ENCODE results near the gene PIR. TPM values are rescaled to one million over a fixed set of nuclear protein-coding genes. Genes with fewer than 3 reads are reported as not detected.

The PIR gene
- total and polyA plus RNA-seq, 9 of the 15 experiments (the other 6 are each of a cell fraction or from before 2014, with no cell fraction given): 7.5 to 29.8 (median 11.5) TPM

- intact Hi-C loops (cut with micrococcal nuclease) (loop anchor here (5.0 kb wide), 1 partner anchor 142 kb away; no protein-coding TSS in a partner anchor), in situ Hi-C loops (cut with MboI) (no loop called here)
- H2AFZ ChIP-seq (ENCODE audit: low read depth, low read length): no peak overlapping the region
- H3K36me3 ChIP-seq (ENCODE audit: control insufficient read depth, insufficient read depth, low read length): no peaks in the 10 kb centered on the region; the same call in 2 of the 3 replicates
- H3K4me1 ChIP-seq (replicated peaks in 1 of 2; ENCODE audit: control insufficient read depth in 2 of 2, insufficient read depth in 2 of 2, low read length in 2 of 2): peaks cover 0 to 21% of the 10 kb centered on the region in 2 experiments; a peak in 3 of 5 replicates
- ATAC-seq (no peak), DNase-seq (ENCODE audit: extremely low read depth in 1 of 4, low spot score in 3 of 4) (no peak), FAIRE-seq (no peak)
- no peak overlapping the region for H3K9ac ChIP-seq (ENCODE audit: insufficient read depth in 1 of 2, low read depth in 2 of 2, low read length in 2 of 2)
- ChIA-PET POLR2A (no interaction called here), CTCF (ENCODE audit: low intra/inter-chr PET ratio) (no interaction called here)
- WGBS (ENCODE audit: insufficient coverage, low coverage, missing lambda C conversion rate): 59% methylated on average over 3 of the region's 3 CpGs
- no peaks in the 10 kb centered on the region for H3K9me1 ChIP-seq (ENCODE audit: control insufficient read depth, insufficient read depth, low read length)
- H3K27me3 ChIP-seq (ENCODE audit: control insufficient read depth in 2 of 2, insufficient read depth in 2 of 2, low read length in 2 of 2): no peaks in the 10 kb centered on the region
- H3K4me2 ChIP-seq (ENCODE audit: insufficient read depth, low read length): no peak overlapping the region
- no TSS peak for BruUV-seq (replicated peaks)
- no peaks in the 10 kb centered on the region for H4K20me1 ChIP-seq (replicated peaks; ENCODE audit: control insufficient read depth, insufficient read depth, low read length)
- peaks cover 2% of the 10 kb centered on the region; the same call in 1 of the 2 replicates for H3K9me3 ChIP-seq (replicated peaks; ENCODE audit: control insufficient read depth, insufficient read depth, low read depth, low read length)
- no peak overlapping the region for H3K4me3 ChIP-seq
- TF ChIP-seq RAD21 (CRISPR knock-in tag; conservative IDR thresholded peaks at IDR 0.05 in 1 of 2, IDR thresholded peaks at IDR 0.05 in 1 of 2): no peak
- no peak for TF ChIP-seq GATAD2B (IDR thresholded peaks at IDR 0.05; ENCODE audit: borderline replicate concordance)
- TF ChIP-seq CGGBP1 (CRISPR knock-in tag; IDR thresholded peaks at IDR 0.05): no peak
- TF ChIP-seq KHSRP (IDR thresholded peaks at IDR 0.05): no peak
- no peaks in the 10 kb centered on the region for H3K79me2 ChIP-seq (ENCODE audit: control insufficient read depth, insufficient read depth, low read length)
- no peak overlapping the region for H3K27ac ChIP-seq (ENCODE audit: extremely low read depth, low read depth, low read length)
These were observed 6.8 kb upstream of the PIR start for GRCh38 chrX:15499976-15500375.

DNA sequence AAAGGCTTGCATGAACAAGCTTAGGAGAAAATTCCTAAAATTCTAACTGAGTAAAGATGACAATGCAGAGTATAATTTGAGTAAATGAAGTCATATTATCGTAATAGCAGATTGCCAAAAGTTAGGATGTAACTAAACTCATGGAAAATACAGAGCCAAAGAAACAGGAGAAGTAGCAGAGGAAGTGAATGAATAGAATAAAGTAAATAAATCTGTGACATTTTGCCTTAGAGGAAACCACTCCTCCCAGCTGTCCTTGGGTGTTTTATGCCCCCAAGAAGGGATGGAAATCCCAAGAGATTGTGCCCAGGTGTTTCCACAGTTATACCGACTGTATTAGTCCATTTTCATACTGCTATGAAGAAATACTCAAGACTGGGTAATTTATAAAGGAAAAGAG is 5.6 kb upstream of the PIR start:
- no TSS peak for BruUV-seq (replicated peaks)
- no peak overlapping the region for H3K4me2 ChIP-seq (ENCODE audit: insufficient read depth, low read length)
- intact Hi-C loops (cut with micrococcal nuclease) (loop anchor here (1.0 to 5.0 kb wide), 4 partner anchors 27 to 144 kb away; no protein-coding TSS in a partner anchor), in situ Hi-C loops (cut with MboI) (no loop called here)
- no peak for TF ChIP-seq ZEB2 (IDR thresholded peaks at IDR 0.05)
- no peak for TF ChIP-seq ZNF695 (CRISPR knock-in tag; IDR thresholded peaks at IDR 0.05)
- no peak overlapping the region for H2AFZ ChIP-seq (ENCODE audit: low read depth, low read length)
- DNase-seq (ENCODE audit: extremely low read depth in 1 of 4, low spot score in 3 of 4) (no peak), FAIRE-seq (no peak), ATAC-seq (no peak)
- WGBS (ENCODE audit: insufficient coverage, low coverage, missing lambda C conversion rate): 87% methylated on average over 2 of the region's 2 CpGs
- H3K27ac ChIP-seq (ENCODE audit: extremely low read depth, low read depth, low read length): no peak overlapping the region
- no peaks in the 10 kb centered on the region; the same call in 2 of the 3 replicates for H3K36me3 ChIP-seq (ENCODE audit: control insufficient read depth, insufficient read depth, low read length)
- no peaks in the 10 kb centered on the region for H3K27me3 ChIP-seq (ENCODE audit: control insufficient read depth in 2 of 2, insufficient read depth in 2 of 2, low read length in 2 of 2)
- no peaks in the 10 kb centered on the region for H4K20me1 ChIP-seq (replicated peaks; ENCODE audit: control insufficient read depth, insufficient read depth, low read length)
- H3K79me2 ChIP-seq (ENCODE audit: control insufficient read depth, insufficient read depth, low read length): no peaks in the 10 kb centered on the region
- no peaks in the 10 kb centered on the region for H3K9me1 ChIP-seq (ENCODE audit: control insufficient read depth, insufficient read depth, low read length)
- no peak overlapping the region for H3K9ac ChIP-seq (ENCODE audit: insufficient read depth in 1 of 2, low read depth in 2 of 2, low read length in 2 of 2)
- no peak overlapping the region for H3K4me3 ChIP-seq
- peaks cover 2% of the 10 kb centered on the region; the same call in 1 of the 2 replicates for H3K9me3 ChIP-seq (replicated peaks; ENCODE audit: control insufficient read depth, insufficient read depth, low read depth, low read length)
- ChIA-PET CTCF (ENCODE audit: low intra/inter-chr PET ratio) (interaction anchor here (1.6 kb wide), 1 partner anchor 68 kb away, joined by 3 read pairs; no protein-coding TSS in a partner anchor), POLR2A (no interaction called here)
- peaks cover under 1 to 17% of the 10 kb centered on the region in 2 experiments; a peak in 3 of 5 replicates for H3K4me1 ChIP-seq (replicated peaks in 1 of 2; ENCODE audit: control insufficient read depth in 2 of 2, insufficient read depth in 2 of 2, low read length in 2 of 2)
